SU-DHL-6 (cell line): ENCODE measurements around the gene CLMN.

ENCODE experiments used
- EZH2phosphoT487 ChIP-seq: fragments of 200-600 bp; sonication (generic), shearing (Covaris generic); conservative IDR thresholded peaks from 2 replicates; pipeline ENCODE4 v1.6.1; 2018; ENCODE audit warnings: mild to moderate bottlenecking, antibody characterized with exemption, low read length, moderate library complexity, mixed read lengths
- TF ChIP-seq, protein P1 (sequence below): fragments of 200-600 bp; sonication (generic); IDR thresholded peaks from one replicate; pipeline ENCODE4 v1.5.1; 2017; ENCODE audit warnings: antibody characterized with exemption, mild to moderate bottlenecking, low read length, moderate library complexity; ENCODE audit not compliant: insufficient read depth, poor library complexity, severe bottlenecking

DNA sequence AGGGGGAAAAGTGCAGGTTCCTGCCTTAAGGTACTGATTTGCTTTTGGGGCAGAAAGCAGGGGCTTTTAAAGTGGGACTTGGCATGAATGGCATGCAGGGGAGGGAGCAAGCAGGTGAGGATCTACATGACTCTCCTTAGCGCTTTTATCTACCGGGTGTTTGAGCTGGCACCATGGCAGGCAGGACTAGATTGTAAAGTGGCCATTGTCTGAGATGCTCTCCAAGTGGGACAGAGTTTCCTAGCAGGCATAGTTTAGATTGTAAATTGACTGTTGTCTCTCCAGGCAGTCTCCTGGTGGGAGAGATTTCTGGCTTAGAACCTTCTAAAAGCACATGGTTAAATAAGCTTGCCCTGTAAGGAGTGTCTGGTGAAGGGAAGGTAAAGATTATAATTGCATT lies 157.1 kb downstream of the CLMN start:
- TF ChIP-seq, protein P1, sequence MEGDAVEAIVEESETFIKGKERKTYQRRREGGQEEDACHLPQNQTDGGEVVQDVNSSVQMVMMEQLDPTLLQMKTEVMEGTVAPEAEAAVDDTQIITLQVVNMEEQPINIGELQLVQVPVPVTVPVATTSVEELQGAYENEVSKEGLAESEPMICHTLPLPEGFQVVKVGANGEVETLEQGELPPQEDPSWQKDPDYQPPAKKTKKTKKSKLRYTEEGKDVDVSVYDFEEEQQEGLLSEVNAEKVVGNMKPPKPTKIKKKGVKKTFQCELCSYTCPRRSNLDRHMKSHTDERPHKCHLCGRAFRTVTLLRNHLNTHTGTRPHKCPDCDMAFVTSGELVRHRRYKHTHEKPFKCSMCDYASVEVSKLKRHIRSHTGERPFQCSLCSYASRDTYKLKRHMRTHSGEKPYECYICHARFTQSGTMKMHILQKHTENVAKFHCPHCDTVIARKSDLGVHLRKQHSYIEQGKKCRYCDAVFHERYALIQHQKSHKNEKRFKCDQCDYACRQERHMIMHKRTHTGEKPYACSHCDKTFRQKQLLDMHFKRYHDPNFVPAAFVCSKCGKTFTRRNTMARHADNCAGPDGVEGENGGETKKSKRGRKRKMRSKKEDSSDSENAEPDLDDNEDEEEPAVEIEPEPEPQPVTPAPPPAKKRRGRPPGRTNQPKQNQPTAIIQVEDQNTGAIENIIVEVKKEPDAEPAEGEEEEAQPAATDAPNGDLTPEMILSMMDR: no peak
- no peak for TF ChIP-seq EZH2phosphoT487
